ENCODE results near the gene ARAP1. TPM values are rescaled to one million over a fixed set of nuclear protein-coding genes. Genes with fewer than 3 reads are reported as not detected.

Gene ARAP1
- total and polyA plus RNA-seq, 2 donors, result 66.5 to 88.6 TPM

DNA sequence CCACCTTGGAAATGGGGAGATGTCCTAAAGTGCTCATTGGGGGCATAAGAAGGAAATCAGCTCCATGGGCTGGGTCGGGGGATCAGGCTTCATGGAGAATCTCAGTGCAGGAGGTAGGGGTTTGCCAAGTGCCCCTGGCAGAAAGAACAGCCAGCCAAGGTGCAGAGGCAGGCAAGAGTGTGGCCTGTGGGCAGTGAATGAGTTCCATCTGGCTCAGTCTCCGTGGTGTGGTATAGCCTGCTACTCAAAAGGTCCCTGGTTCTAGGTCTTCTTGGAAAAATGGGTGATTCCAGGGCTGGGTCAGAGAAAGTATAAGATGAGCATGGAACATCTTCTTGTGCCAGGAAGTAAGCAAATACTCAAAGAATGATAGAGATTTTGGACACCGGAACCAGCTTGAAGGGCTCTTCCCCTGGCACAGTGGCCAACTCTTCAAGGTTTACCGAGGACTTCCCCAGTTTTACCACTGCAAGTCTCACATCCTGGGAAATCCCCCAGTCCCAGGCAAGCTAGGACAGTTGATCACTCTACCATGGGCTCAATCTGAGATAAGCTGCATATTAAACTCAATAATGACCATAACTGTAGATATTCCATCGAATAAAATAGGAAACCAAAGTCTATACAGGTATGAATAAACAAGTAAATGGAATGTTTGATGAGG lies 10.6 kb upstream of the ARAP1 start:
- no peaks in the 10 kb centered on the region for H3K4me1 ChIP-seq (ENCODE audit: insufficient read depth)
- H3K4me3 ChIP-seq (ENCODE audit: low read depth, low read length), result no peak overlapping the region
- no peak for DNase-seq (ENCODE audit: extremely low spot score)
- no peak overlapping the region for H3K27ac ChIP-seq (ENCODE audit: low read depth)
- H3K36me3 ChIP-seq (ENCODE audit: insufficient read depth), result no peaks in the 10 kb centered on the region
- 81% methylated on average over 5 of the region's 5 CpGs for WGBS

DNA sequence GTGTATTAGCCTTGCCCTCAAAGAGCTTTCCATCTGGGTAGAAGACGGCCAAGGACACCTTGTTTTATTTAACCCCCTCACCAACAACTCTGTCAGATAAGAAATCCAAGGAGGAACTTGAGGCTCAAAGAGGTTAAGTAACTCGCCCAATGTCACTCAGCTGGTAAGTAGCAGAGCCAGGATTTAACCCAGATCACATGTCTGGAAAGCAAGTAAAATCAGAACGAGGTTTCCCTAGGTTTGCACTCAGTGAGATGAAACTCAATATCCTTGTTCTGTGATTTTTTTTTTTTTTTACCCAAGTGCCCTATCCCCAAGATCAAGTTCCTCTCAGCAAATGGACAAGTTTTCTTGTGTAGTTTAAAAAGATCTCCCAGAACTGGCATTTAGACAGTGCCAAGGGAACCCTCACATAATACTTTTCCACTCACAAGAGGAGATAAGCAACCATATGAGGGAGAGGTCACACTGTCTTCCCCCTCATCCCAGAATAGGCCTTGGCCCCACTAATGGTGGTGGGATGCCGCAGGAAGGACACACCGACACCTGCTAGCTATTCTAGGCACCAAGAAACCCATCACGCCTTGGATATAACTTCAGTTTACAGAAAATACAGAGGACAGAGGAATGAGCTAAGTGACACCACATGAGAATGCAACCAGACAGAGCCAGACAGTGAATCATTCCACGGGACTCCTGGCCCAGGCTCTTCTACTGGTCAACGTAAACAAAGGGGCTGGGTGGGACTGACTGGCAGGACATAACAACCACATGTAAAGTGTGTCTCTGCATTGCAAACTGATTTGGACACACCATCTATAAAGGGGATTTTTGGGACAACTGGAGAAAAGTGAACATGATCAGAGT lies 8.6 kb upstream of the ARAP1 start:
- H3K36me3 ChIP-seq (ENCODE audit: insufficient read depth), result no peaks in the 10 kb centered on the region
- no peak overlapping the region for H3K27ac ChIP-seq (ENCODE audit: low read depth)
- no peak overlapping the region for H3K4me3 ChIP-seq (ENCODE audit: low read depth, low read length)
- H3K4me1 ChIP-seq (ENCODE audit: insufficient read depth), result no peaks in the 10 kb centered on the region
- 71% methylated on average over 8 of the region's 8 CpGs for WGBS
- DNase-seq (ENCODE audit: extremely low spot score), result no peak

DNA sequence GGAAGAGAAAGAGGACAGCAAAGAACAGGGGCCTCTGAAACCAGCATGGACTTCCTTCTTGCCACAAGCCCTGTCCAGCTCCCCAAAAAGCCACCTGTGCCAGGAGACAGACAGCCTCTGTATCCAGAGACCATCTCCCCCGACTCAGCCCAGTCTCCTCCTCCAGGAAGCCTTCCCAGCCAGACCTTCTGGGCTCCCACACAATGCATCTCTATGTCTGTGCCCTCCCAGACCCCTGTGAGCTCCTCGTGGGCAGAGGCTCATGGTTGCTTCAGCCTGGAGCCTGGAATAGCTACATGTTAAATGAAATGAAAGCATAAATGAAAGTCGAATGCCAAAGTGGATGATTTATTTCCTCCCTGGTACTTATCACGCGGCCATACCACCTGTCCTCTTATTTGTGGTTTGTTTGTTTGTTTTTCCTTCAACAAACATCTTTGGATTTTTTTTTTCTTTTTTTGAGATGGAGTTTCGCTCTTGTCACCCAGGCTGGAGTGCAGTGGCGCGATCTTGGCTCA lies 7.3 kb upstream of the ARAP1 start:
- no peak overlapping the region for H3K27ac ChIP-seq (ENCODE audit: low read depth)

DNA sequence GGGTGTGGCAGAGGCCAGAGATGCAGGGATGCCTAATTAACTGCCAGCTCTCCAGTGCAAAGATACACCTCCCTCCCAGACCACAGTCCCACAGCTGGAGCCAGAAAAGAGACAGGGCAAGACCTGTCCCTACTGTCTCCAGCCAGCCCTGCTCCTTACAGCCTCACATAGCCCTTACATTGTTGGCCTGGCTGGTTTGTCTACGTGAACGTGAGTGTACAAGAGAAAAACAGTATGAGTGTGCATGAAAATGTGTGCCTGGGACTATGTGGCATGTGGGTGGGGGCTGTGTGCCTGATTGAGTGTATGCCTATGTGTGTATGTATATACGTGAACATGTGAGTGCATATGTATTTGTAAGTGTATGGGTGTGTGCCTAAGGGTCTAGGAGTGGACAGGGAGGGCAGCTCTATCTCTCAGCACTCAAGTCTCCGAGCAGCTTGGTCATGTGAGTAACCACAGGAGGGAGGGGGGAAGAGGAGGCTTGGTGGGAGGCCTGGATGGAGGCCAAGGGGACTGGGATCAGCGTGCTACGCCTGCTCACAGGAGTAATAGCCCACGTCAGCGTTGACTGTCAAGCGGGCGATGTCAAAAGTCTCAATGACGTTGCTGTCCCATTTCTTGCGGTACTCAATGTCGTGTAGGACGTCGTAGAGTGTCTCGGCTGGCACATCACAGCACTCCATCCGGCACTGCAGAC lies 6.6 kb upstream of the ARAP1 start:
- H3K27ac ChIP-seq (ENCODE audit: low read depth), result no peak overlapping the region
- DNase-seq (ENCODE audit: extremely low spot score), result no peak
- WGBS, result 41% methylated on average over 17 of the region's 17 CpGs

More for the DNA sequence above, 7.3 kb upstream of the ARAP1 start:
- Histone ChIP-seq H3K4me3 (ENCODE audit: low read depth, low read length) (no peak overlapping the region), H3K36me3 (ENCODE audit: insufficient read depth) (no peaks in the 10 kb centered on the region), H3K4me1 (ENCODE audit: insufficient read depth) (no peaks in the 10 kb centered on the region)
- no peak for DNase-seq (ENCODE audit: extremely low spot score)
- 76% methylated on average over 8 of the region's 8 CpGs for whole genome bisulfite sequencing

DNA sequence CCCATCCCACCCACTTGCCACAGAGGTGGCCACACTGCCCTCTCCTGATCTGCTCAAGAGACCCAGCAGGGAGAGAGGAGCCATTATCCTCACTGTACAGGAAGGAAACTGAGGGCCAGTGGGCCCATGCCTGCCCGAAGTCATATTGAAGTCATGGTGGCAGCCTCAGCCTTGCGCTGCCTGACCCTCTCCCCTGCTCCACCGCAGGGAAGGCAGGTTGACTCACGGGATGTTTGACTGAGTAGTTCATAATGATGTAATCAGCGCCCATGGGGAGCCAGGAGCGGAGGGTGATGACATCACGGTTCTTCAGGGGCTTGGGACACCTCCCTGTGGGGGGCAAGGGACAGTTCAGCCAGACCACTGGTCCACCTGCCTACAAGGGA lies 6.1 kb upstream of the ARAP1 start:
- H3K4me3 ChIP-seq (ENCODE audit: low read depth, low read length), result no peak overlapping the region
- no peak for DNase-seq (ENCODE audit: extremely low spot score)
- 89% methylated on average over 7 of the region's 7 CpGs for WGBS
- H3K4me1 ChIP-seq (ENCODE audit: insufficient read depth), result no peaks in the 10 kb centered on the region
- H3K36me3 ChIP-seq (ENCODE audit: insufficient read depth), result no peaks in the 10 kb centered on the region
- H3K27ac ChIP-seq (ENCODE audit: low read depth), result no peak overlapping the region

More for the DNA sequence above, 6.6 kb upstream of the ARAP1 start:
- Histone ChIP-seq H3K4me1 (ENCODE audit: insufficient read depth) (no peaks in the 10 kb centered on the region), H3K36me3 (ENCODE audit: insufficient read depth) (no peaks in the 10 kb centered on the region), H3K4me3 (ENCODE audit: low read depth, low read length) (no peak overlapping the region)

DNA sequence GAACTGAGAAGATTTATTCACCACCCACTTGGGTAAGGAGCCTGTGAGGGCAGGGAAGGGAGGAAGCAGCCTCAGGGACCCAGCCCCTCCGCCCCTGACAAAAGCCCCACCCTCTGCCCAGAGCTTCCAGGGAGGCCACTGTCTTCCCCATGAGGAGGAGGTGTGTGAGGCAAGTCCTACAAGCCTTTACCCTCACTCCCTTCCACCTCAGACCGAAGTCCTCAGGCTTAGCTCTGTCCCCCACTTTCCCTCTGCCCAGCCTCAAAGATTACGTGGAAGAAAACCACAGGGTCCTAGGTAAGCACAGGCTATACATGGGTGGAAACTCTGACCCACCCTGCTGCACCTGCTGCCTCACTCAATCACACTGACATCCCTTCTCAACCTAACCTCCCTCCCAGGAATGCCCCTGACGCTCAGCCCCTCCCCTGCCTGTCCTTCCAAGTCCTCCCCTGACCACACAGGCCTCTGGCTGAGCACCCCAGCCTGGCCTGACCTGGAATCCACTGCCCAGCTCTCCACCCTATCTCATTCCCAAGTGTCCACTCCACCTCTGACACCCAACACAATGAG lies 3.6 kb upstream of the ARAP1 start:
- Histone ChIP-seq H3K4me1 (ENCODE audit: insufficient read depth) (no peaks in the 10 kb centered on the region), H3K27ac (ENCODE audit: low read depth) (no peak overlapping the region), H3K4me3 (ENCODE audit: low read depth, low read length) (no peak overlapping the region), H3K36me3 (ENCODE audit: insufficient read depth) (no peaks in the 10 kb centered on the region)
- 91% methylated on average over 4 of the region's 4 CpGs for WGBS
- no peak for DNase-seq (ENCODE audit: extremely low spot score)

DNA sequence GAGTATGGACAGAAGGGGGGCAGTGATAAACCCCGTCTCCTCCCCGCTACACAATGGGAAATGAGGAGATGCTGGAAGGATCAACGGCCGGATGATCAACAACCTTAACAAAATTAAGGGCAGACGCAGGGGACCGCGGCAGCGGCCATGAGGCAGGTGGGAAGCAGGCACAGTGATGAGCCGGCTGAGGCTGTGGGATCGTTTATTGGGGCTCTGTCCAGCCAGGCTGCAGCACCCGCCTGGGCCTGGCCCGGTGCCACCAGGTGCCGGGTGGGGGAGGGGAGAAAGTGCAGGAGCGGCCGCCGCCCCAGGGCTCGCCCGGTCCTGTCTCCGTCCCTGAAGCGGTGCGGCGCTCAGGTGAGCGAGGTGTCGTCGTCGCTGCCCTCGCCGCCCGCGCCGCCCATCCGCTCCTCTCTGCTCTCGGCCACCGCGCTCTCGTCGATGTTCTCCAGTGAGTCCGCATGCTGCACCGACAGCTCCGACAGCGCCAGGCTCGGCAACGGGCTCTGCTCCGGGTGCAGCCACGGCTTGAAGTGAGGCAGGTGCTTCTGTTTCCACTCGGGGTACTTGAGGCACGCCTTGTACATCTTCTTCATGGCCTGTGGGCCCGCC lies 2.4 kb upstream of the ARAP1 start:
- Histone ChIP-seq H3K4me3 (ENCODE audit: low read depth, low read length) (no peak overlapping the region), H3K4me1 (ENCODE audit: insufficient read depth) (no peaks in the 10 kb centered on the region), H3K36me3 (ENCODE audit: insufficient read depth) (no peaks in the 10 kb centered on the region), H3K27ac (ENCODE audit: low read depth) (no peak overlapping the region)
- no peak for DNase-seq (ENCODE audit: extremely low spot score)
- WGBS, result 80% methylated on average over 48 of the region's 48 CpGs

DNA sequence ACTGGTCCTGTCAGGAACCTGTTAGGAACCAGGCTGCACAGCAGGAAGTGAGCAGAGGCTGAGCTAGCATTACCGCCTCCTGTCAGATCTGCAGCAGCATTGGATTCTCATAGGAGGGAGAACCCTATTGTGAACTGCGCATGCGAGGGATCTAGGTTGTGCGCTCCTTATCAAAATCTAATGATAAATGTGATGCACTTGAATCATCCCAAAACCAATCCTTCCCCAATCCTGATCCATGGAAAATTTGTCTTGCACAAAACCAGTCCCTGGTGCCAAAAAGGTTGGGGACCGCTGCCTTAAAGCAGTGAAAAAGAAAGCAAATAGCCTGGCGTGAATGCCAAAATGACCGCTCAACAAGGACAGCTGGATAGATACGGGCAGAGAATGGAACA lies 1.9 kb upstream of the ARAP1 start:
- H3K36me3 ChIP-seq (ENCODE audit: insufficient read depth), result no peaks in the 10 kb centered on the region
- DNase-seq (ENCODE audit: extremely low spot score), result no peak
- H3K27ac ChIP-seq (ENCODE audit: low read depth), result no peak overlapping the region
- H3K4me3 ChIP-seq (ENCODE audit: low read depth, low read length), result no peak overlapping the region
- 96% methylated on average over 8 of the region's 8 CpGs for WGBS
- H3K4me1 ChIP-seq (ENCODE audit: insufficient read depth), result no peaks in the 10 kb centered on the region

DNA sequence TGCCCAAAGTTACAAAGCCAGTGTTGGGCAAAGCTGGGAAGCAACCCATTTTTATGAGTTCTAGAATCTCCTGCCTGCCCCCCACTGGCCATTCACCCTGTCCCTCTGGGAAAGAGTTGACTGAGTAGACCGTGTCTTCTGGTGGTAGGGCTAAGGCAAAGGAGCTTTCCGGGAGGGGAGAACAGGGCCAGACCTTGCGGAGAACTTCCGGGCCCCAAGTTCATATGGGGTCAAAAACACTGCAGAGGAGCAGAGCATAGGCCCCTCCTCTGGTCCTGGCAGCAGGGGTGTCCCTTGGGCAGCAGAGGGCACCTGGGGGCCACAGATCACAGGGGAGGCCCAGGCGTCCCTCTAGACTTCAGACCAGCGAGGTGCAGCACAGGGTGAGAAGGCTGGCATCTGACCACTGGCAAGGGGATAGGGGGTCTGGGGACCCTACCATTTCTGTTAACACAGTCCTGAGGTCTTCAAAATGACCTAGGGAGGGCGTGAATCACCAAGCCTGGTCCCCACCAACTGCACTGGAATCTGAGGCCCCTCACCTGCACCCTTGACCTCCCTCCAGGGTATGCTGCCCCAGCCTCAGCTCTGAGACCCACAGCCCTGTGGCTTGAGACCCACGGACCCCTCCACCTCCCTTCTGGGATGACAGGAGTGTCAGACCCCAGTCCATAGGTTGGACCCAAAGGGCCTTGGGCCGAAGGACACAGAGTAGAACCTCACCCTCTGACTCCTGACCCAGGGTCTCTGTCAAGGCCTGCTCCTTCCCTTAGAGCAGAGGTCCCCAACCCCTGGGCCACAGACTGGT lies 1.3 kb upstream of the ARAP1 start:
- DNase-seq (ENCODE audit: extremely low spot score), result no peak
- Histone ChIP-seq H3K4me1 (ENCODE audit: insufficient read depth) (no peaks in the 10 kb centered on the region), H3K4me3 (ENCODE audit: low read depth, low read length) (no peak overlapping the region), H3K27ac (ENCODE audit: low read depth) (no peak overlapping the region), H3K36me3 (ENCODE audit: insufficient read depth) (no peaks in the 10 kb centered on the region)
- 92% methylated on average over 9 of the region's 9 CpGs for WGBS

DNA sequence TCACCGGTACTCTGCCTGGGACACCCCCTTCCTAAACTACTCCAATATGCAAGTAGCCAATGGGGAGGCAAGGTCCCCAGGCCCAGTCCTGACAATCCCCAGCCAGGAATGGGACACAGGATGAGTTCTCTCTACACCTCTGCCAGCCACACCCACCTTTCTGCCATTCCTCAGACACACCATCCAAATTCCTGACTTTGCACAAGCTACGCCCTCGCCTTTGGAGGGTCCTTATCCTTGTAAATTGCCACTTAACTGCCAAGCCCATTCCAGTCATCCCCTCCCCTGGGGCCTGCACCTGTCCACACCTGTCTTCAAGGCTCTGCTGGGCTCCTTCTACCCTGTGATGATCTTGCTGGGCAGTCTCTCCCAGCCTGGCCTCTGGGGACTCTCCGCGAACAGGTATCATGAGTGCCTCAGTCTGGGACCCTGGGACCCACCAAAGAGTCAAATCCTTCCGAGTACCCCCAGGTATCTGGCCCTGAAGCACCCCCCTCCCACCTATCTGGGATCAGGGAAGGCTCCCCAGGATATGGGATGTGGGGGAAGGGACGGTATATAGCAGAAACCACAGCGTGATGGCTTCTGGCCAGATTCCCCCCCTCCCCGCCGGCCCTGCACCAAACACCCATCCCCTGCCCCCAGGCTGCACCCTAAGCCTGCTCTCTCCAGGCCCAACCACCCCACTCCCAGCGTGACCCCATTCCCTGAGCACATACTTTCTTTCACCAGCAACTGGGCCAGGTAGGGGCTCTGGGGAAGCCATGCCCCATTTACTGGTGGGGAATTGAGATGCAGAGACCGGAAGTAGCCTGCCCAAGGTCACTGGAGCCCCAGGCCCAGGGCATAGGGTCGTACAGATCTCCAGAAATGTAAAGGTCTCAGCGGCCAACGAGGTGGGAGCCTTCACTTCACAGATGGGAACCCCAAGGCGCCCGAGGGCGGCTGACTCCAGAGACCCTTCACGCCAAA lies 806 bp downstream of the ARAP1 start:
- no peak for DNase-seq (ENCODE audit: extremely low spot score)
- 40% methylated on average over 19 of the region's 19 CpGs for WGBS
- H3K4me3 ChIP-seq (ENCODE audit: low read depth, low read length), result peak overlapping the region; percentile 72
- no peaks in the 10 kb centered on the region for H3K36me3 ChIP-seq (ENCODE audit: insufficient read depth)
- no peaks in the 10 kb centered on the region for H3K4me1 ChIP-seq (ENCODE audit: insufficient read depth)
- no peak overlapping the region for H3K27ac ChIP-seq (ENCODE audit: low read depth)

DNA sequence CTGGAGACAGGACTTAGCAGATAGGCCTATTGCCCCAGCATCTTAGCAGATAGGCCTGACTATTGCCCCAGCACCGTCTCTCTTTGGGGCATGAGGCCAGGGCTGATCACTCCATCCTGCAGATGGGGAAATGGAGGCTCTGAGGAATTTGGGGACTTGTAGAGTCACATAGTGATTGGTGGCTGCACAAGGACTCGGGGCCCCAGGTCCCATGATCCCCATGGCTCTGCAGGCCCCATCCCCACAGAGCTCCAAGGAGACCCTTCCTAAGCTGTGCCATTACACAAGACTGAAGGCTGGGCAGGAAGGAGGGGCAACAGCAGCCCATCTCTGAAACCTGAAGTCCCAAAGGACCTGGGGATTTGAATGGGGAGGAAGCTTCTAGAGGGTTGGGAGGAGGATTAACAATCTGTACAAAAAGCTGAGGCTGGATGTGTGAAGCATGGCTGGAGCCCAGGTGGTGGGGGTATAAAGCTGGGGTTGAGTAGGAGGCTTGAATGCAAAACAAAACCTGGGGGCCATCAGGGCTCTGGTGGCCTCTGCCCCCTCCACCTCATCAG lies 1.6 kb downstream of the ARAP1 start:
- no peaks in the 10 kb centered on the region for H3K4me1 ChIP-seq (ENCODE audit: insufficient read depth)
- no peak overlapping the region for H3K27ac ChIP-seq (ENCODE audit: low read depth)
- no peaks in the 10 kb centered on the region for H3K36me3 ChIP-seq (ENCODE audit: insufficient read depth)
- H3K4me3 ChIP-seq (ENCODE audit: low read depth, low read length), result no peak overlapping the region
- no peak for DNase-seq (ENCODE audit: extremely low spot score)
- WGBS, result 78% methylated on average over 2 of the region's 2 CpGs

Data from urinary bladder (tissue), 4 donors.